GM13976 (cell line): ENCODE results near the gene MAP2K7.

Source experiments
- DNase-seq: peaks from one replicate; pipeline ENCODE4 v3.0.0; 2012; ENCODE audit warnings: low spot score
- CTCF ChIP-seq: IDR thresholded peaks from 2 replicates; pipeline ENCODE4 v1.5.1; 2012; ENCODE audit warnings: borderline replicate concordance, mild to moderate bottlenecking; ENCODE audit not compliant: insufficient read depth; ENCODE audit errors: extremely low read depth, missing control alignments, control extremely low read depth
- in situ Hi-C: fragments of 300-500 bp; cut with MboI; formaldehyde crosslinking; loops from one replicate; pipeline ENCODE4 v1.12.0; 2022; ENCODE audit warnings: low sequenced_read_pairs, mixed read lengths, inconsistent platforms; ENCODE audit not compliant: unreplicated experiment

MAP2K7 gene

GRCh38 chr19:7932276-7932929, 28.7 kb downstream of the MAP2K7 start:
- in situ Hi-C loops = no loop called here
- no peak for TF ChIP-seq CTCF
- DNase-seq = no peak

GRCh38 chr19:7932930-7933300, 29.2 kb downstream of the MAP2K7 start:
- in situ Hi-C loops = no loop called here
- no peak for TF ChIP-seq CTCF
- DNase-seq = no peak

GRCh38 chr19:7933411-7933810, 29.7 kb downstream of the MAP2K7 start:
- in situ Hi-C loops = no loop called here
- no peak for DNase-seq
- no peak for TF ChIP-seq CTCF

- no peak for TF ChIP-seq CTCF
- no peak for DNase-seq
- in situ Hi-C loops = no loop called here
Observed at GRCh38 chr19:7933828-7934725, 30.4 kb downstream of the MAP2K7 start.

GRCh38 chr19:7934766-7935165, 31.1 kb downstream of the MAP2K7 start:
- DNase-seq = no peak
- in situ Hi-C loops = no loop called here
- no peak for TF ChIP-seq CTCF

GRCh38 chr19:7940841-7941240, 37.2 kb downstream of the MAP2K7 start:
- DNase-seq = no peak
- in situ Hi-C loops = no loop called here
- no peak for TF ChIP-seq CTCF
